Activated CD4-positive, alpha-beta T cell treated with anti-CD3 and anti-CD28 coated beads, Interleukin-10, Interleukin-2, amounts not matched to agents 100 ng/mL and 50 ng/mL, durations not matched to agents 16 hours and 8 hours (primary cell): ENCODE measurements around the gene SARS1.

Experiments used
- DNase-seq: peaks from one replicate; pipeline ENCODE4 v3.0.0-alpha.2; 2020

The SARS1 gene

DNA sequence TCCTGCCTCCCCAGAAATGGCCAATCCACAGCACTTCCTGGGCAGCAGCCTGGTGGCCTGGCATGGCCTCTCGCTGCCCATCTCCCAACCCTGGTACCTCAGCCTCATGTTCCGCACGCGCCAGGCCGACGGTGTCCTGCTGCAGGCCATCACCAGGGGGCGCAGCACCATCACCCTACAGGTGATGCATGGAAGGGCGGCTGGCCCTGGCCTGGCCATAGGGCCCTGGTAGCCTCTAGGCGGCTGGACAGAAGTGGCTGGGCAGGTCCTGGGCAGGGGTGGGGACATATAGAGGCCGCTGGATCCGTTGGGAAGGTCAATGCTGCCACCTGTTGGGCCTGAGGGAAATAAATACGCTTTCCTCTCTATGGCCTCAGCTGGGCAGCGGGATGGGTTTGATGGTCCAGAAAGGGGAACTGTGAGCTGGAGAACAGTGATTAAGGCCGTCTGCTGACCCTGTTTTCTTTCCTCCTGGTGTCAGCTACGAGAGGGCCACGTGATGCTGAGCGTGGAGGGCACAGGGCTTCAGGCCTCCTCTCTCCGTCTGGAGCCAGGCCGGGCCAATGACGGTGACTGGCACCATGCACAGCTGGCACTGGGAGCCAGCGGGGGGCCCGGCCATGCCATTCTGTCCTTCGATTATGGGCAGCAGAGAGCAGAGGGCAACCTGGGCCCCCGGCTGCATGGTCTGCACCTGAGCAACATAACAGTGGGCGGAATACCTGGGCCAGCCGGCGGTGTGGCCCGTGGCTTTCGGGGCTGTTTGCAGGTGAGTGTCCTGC is 50.1 kb downstream of the SARS1 start:
- DNase-seq = peak; percentile 81

DNA sequence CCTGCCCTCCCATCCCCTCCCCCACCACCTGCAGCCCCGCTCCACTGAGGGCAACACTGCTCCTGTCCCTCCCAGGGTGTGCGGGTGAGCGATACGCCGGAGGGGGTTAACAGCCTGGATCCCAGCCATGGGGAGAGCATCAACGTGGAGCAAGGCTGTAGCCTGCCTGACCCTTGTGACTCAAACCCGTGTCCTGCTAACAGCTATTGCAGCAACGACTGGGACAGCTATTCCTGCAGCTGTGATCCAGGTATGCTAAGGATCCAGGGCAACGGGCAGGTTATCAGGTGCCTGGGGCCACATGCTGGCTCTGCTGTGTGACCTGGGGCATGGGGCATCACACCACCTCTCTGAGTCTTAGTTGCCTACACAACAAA is 50.6 kb downstream of the SARS1 start:
- no peak for DNase-seq

DNA sequence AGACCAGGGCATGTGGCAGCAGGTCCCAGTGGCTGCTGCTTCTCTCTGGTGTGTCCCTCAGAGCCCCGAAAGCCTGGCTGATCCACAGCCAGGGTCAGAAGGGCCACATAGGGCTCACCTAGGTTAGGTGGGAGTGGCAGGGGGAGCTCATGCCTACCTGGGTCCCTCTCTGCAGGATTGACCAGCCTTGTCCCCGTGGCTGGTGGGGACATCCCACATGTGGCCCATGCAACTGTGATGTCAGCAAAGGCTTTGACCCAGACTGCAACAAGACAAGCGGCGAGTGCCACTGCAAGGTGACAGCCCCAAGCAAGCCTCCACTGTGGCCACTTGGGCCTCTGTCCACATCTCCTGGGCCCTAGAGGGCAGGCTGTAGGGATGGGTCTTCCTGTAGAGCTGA is 51.3 kb downstream of the SARS1 start:
- no peak for DNase-seq

DNA sequence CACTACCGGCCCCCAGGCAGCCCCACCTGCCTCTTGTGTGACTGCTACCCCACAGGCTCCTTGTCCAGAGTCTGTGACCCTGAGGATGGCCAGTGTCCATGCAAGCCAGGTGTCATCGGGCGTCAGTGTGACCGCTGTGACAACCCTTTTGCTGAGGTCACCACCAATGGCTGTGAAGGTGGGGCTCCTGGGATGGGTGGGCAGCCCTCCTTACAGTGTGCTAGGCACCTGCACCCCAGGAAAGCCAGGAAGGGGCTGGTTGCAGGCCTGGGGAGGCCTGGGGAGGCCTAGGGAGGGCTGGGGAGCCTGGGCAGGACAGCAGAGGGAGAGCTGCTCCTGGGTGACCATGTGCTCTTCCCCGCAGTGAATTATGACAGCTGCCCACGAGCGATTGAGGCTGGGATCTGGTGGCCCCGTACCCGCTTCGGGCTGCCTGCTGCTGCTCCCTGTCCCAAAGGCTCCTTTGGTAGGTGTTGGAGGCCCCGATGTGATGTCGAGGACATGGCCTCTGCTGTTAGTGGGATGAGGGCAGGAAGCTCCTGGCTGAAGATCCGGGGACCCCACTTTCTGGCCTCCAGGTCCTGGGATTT is 52.1 kb downstream of the SARS1 start:
- no peak for DNase-seq

DNA sequence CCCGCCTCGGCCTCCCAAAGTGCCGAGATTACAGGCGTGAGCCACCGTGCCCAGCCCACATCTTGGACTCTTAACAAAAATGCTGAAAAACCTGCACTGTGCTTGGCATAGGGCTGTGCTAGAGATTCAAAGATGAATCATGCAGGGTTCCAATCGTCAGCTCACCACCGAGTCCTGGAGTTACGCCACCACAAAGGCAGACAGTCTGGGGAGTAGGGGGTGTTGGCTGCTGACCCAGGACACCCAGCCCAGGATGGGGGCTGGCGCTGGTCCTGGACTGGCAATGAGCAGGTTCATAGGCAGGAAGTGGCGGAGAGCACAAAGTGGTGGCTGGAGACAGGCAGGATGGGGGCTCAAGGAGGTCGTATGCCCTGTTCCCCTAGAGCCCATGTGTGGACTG is 53.2 kb downstream of the SARS1 start:
- DNase-seq = no peak

DNA sequence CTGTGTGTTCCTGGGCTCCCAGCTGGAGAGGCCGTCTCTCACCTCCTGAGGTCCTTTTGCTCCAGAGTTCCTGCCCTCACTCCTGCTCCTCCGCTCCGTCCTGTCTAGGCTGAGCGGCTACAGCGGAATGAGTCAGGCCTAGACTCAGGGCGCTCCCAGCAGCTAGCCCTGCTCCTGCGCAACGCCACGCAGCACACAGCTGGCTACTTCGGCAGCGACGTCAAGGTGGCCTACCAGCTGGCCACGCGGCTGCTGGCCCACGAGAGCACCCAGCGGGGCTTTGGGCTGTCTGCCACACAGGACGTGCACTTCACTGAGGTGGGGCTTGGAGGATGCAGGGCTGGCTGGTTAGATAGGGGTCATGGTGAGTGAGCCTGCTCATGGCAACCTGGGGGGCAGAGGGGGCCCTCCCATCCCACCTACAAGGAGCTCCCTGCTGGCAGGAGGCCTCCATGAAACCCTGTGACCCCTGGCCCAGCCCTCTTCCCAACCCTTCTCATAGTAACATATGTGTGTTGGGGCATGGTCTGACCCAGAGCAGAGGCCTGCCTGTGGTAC is 54.1 kb downstream of the SARS1 start:
- DNase-seq = no peak

DNA sequence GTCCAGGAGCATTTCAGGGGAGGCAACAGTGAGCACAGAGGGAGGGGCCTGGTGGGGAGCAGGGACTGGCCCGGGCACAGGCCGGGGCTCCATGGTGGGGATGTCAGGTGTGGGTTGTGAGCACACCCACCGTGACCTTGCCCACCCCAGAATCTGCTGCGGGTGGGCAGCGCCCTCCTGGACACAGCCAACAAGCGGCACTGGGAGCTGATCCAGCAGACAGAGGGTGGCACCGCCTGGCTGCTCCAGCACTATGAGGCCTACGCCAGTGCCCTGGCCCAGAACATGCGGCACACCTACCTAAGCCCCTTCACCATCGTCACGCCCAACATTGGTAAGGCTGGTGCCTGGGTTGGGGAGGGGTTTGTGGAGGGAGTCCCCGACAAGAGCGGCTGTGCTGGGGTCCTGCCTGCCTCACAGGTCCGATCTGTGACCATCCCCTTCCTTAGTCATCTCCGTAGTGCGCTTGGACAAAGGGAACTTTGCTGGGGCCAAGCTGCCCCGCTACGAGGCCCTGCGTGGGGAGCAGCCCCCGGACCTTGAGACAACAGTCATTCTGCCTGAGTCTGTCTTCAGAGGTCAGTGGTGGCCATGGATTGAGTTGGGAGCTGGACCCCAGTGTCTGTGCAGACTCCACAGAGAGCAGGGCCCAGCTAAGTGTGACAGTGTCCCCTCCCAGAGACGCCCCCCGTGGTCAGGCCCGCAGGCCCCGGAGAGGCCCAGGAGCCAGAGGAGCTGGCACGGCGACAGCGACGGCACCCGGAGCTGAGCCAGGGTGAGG is 54.9 kb downstream of the SARS1 start:
- DNase-seq = no peak

DNA sequence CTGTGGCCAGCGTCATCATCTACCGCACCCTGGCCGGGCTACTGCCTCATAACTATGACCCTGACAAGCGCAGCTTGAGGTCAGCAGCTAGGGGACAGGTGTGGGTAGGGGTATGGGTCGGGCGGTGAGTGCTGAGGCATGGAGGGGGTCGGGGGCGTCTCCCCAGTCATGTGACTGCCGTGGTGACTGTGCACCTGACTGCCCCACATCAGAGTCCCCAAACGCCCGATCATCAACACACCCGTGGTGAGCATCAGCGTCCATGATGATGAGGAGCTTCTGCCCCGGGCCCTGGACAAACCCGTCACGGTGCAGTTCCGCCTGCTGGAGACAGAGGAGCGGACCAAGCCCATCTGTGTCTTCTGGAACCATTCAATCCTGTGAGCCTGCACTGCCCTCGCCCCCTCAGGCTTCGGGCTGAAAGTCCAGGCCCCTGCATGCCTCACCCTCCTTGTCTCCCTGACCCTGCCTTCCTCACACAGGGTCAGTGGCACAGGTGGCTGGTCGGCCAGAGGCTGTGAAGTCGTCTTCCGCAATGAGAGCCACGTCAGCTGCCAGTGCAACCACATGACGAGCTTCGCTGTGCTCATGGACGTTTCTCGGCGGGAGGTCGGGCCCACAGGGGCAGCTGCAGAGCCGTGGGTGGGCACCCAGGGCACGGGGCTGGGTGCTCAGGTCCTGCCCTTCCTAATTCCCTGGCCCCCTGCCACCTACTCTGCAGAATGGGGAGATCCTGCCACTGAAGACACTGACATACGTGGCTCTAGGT is 55.7 kb downstream of the SARS1 start:
- no peak for DNase-seq

DNA sequence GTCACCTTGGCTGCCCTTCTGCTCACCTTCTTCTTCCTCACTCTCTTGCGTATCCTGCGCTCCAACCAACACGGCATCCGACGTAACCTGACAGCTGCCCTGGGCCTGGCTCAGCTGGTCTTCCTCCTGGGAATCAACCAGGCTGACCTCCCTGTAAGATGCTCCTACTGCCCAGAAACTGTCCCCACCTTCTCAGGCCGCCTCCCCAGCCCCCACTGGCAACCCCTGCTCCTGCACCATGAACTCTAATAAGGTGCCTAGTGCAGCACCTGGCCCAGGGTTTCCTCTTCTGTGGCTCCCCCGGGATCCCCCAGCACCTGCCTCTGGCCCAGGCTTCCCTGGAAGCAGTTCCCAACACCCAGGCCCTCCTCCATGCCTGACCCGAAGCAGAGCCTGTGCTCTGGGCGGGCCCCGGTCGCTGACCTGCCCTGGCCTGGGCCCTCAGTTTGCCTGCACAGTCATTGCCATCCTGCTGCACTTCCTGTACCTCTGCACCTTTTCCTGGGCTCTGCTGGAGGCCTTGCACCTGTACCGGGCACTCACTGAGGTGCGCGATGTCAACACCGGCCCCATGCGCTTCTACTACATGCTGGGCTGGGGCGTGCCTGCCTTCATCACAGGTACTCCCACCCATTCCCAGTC is 56.4 kb downstream of the SARS1 start:
- DNase-seq = no peak

DNA sequence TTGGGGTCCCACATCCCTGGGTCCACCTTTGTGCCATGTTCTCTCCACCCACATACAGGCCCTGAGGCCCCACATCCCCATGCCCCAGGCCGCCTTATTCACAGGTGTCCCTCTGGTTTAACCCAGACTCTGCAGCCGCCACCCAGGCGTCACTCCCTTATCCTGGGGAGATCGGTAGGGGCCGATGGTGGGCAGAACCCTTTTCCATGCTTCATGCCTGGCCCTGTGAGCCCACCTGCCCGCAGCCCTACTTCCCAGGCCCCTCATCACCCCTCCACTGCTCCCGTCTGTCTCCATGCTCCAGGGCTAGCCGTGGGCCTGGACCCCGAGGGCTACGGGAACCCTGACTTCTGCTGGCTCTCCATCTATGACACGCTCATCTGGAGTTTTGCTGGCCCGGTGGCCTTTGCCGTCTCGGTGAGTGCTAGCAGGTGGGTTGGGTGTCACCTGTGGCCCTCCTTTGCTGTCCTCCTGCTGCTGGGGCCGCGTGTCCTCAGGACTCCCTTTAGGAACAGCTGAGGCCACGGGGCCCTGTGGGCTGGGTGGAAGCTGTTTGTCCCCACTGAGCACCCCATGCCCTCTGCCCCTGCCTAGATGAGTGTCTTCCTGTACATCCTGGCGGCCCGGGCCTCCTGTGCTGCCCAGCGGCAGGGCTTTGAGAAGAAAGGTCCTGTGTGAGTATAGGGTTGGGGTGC is 57.1 kb downstream of the SARS1 start:
- DNase-seq = no peak

DNA sequence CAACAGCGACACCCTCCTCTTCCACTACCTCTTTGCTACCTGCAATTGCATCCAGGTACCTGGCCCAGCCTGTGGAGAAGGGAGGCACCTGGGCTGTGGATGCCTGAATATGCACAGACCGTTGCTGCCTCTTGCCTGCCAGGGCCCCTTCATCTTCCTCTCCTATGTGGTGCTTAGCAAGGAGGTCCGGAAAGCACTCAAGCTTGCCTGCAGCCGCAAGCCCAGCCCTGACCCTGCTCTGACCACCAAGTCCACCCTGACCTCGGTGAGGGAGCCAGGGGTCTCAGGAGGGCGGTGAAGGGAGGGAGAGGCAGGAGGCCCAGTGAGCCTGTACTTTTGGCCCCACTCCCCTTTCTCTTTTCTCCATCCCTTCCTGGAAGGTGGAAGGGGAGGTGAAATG is 57.7 kb downstream of the SARS1 start:
- DNase-seq = no peak

DNA sequence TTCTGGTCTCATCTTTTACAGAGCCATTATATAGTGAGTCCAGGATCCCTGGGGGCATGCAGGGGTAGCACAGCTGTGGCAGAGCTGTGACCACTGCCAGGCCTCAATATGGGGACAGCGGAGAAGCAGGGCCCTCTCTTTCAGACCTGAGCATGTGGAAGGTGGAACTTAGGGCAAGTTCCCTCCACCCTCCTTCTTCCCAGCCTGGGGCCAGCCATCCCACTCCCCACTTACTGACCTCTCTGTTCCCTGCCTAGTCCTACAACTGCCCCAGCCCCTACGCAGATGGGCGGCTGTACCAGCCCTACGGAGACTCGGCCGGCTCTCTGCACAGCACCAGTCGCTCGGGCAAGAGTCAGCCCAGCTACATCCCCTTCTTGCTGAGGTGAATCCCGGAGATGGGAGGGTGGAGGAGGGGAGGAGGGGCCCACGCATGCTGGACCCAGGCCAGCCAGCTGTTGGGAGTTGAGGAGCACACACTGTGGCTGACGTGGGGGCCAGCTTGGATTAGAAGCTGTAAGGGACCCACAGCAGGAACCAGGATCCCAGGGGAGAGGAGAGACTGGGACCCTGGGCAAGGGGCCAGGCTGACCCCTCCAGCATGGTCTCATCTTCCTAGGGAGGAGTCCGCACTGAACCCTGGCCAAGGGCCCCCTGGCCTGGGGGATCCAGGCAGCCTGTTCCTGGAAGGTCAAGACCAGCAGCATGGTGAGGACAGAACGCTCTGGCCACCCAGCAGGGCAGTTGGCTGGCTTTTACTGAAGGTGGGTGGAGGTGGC is 58.5 kb downstream of the SARS1 start:
- DNase-seq = no peak

DNA sequence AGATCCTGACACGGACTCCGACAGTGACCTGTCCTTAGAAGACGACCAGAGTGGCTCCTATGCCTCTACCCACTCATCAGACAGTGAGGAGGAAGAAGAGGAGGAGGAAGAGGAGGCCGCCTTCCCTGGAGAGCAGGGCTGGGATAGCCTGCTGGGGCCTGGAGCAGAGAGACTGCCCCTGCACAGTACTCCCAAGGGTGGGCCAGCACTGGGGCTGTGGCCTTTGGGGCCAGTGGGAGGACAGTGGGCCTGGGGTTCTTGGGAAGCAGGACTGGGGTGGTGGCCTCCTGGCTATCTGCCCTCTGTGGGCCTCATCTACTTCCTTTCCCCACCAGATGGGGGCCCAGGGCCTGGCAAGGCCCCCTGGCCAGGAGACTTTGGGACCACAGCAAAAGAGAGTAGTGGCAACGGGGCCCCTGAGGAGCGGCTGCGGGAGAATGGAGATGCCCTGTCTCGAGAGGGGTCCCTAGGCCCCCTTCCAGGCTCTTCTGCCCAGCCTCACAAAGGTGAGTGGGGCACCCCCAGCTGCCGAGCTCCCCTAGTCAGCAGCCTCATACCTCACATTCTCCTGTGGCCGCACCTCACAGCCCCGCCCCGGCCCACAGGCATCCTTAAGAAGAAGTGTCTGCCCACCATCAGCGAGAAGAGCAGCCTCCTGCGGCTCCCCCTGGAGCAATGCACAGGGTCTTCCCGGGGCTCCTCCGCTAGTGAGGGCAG is 59.3 kb downstream of the SARS1 start:
- no peak for DNase-seq

DNA sequence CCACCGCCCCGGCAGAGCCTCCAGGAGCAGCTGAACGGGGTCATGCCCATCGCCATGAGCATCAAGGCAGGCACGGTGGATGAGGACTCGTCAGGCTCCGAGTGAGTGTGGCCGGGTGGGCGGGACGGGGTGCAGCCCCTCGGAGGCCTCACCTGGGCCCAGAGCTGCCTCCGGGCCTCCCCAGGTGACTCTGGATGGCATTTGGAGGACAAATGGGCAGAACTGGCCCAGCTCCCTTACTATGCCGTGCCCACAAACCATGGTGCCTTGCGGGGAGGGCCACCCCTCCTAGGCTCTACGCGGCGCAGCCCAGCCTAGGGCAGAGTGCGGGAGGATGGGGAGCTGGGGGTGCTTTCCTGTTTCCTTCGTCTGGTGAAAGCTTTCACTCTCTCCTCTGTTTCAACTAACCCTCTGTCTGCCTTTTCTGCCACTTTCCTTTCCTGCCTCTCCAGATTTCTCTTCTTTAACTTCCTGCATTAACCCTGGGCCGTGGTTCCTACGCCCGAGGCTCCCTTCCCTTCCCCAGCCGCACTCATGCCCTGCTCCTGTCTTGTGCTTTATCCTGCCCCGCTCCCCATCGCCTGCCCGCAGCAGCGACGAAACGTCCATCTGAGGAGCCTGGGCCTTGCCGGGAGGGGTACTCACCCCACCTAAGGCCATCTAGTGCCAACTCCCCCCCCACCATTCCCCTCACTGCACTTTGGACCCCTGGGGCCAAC is 60.0 kb downstream of the SARS1 start:
- DNase-seq = no peak

DNA sequence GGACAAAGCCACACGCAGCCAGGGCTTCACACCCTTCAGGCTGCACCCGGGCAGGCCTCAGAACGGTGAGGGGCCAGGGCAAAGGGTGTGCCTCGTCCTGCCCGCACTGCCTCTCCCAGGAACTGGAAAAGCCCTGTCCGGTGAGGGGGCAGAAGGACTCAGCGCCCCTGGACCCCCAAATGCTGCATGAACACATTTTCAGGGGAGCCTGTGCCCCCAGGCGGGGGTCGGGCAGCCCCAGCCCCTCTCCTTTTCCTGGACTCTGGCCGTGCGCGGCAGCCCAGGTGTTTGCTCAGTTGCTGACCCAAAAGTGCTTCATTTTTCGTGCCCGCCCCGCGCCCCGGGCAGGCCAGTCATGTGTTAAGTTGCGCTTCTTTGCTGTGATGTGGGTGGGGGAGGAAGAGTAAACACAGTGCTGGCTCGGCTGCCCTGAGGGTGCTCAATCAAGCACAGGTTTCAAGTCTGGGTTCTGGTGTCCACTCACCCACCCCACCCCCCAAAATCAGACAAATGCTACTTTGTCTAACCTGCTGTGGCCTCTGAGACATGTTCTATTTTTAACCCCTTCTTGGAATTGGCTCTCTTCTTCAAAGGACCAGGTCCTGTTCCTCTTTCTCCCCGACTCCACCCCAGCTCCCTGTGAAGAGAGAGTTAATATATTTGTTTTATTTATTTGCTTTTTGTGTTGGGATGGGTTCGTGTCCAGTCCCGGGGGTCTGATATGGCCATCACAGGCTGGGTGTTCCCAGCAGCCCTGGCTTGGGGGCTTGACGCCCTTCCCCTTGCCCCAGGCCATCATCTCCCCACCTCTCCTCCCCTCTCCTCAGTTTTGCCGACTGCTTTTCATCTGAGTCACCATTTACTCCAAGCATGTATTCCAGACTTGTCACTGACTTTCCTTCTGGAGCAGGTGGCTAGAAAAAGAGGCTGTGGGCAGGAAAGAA is 61.1 kb downstream of the SARS1 start:
- no peak for DNase-seq

DNA sequence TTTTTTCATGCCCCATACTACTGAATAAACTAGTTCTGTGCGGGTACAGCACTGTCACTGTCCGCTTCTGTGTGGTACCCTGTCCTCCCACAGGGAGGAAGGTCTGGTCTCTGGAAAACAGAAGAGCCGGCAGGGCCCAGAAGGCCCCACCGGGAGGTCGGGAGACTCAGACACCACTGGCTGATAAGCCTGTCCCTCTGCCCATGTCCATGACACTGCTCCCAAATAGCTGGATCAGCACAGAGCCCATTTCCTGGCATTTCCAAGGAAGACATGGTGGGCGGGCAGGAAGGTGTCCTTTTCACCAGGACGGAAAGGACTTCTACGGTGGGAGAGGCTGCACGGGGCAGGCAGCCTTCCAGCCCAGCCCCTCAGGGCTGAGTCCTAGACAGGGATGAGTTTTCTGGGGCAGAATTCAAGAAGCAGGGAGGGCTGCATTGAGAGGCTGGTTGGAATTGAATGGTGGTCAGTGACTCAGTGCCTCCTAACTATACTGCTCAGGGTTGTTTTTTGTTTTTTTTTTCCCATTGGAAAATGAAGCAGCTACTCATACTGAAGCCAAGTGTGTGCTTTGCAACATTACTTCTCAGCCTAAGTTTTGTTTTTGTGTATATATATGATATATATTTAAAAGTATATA is 62.1 kb downstream of the SARS1 start:
- DNase-seq = no peak

DNA sequence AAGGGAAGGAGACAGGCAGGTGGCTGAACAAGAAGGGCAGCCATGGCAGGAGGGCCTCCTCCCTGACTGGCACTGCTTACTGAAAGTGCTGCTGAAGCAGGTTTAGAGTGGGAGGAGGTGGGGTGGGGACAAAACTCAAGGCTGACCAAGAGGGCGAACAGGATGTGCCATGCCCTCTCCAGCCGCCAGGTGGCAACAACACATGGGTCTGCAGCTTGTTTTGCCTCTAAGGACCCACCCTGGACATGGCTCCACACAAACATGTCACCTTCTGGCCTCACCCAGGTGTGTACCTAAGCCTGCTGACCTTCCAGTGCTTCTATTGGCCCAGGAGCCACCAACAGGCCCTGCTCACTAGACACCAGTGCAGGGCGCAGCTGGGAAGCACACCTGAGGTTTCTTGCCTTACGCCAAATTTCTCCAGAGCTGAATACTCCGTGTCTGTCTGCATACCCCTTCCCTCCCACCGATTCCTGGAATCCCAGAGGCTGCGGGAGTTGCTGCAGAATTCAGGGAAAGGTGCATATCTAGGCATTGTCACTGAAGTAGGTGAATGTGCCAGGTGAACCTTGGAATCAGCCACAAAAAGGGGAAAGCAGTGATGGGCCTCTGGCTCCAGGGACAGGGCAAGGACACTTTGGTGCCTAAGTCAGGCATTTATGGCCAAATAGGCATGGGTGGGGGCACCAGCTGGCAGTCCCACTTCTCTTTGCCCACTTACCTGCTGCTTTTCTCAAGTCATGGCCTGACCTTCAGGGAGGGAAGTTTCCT is 63.9 kb downstream of the SARS1 start:
- peak; percentile 77 for DNase-seq
